Measurements from ENCODE around the gene MYOCOS.

- TF ChIP-seq, protein P1, sequence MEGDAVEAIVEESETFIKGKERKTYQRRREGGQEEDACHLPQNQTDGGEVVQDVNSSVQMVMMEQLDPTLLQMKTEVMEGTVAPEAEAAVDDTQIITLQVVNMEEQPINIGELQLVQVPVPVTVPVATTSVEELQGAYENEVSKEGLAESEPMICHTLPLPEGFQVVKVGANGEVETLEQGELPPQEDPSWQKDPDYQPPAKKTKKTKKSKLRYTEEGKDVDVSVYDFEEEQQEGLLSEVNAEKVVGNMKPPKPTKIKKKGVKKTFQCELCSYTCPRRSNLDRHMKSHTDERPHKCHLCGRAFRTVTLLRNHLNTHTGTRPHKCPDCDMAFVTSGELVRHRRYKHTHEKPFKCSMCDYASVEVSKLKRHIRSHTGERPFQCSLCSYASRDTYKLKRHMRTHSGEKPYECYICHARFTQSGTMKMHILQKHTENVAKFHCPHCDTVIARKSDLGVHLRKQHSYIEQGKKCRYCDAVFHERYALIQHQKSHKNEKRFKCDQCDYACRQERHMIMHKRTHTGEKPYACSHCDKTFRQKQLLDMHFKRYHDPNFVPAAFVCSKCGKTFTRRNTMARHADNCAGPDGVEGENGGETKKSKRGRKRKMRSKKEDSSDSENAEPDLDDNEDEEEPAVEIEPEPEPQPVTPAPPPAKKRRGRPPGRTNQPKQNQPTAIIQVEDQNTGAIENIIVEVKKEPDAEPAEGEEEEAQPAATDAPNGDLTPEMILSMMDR (IDR thresholded peaks at IDR 0.05), result no peak
- TF ChIP-seq POLR2A (IDR thresholded peaks at IDR 0.05) (no peak), POLR2AphosphoS5 (IDR thresholded peaks at IDR 0.05) (no peak)
These were observed 40.3 kb upstream of the MYOCOS start for GRCh38 chr1:171581766-171582165.
